Parathyroid adenoma (tissue), 2 donors: Measurements from ENCODE around the gene TNFRSF14.

Experiments used
- H2AFZ ChIP-seq: fragments of 300-600 bp; sonication (generic); one replicate; pipeline ENCODE4 v1.7.0; 2017; ENCODE audit warnings: antibody characterized with exemption, mild to moderate bottlenecking
- H3K27ac ChIP-seq: fragments of 300-600 bp; sonication (generic); one replicate; pipeline ENCODE4 v1.7.0; 2017
- H3K27me3 ChIP-seq: fragments of 300-600 bp; sonication (generic); one replicate; pipeline ENCODE4 v1.7.0; 2017; ENCODE audit warnings: low read length; ENCODE audit not compliant: control insufficient read depth, insufficient read depth
- H3K36me3 ChIP-seq: fragments of 300-600 bp; sonication (generic); one replicate; pipeline ENCODE4 v1.7.0; 2017; ENCODE audit warnings: low read length; ENCODE audit not compliant: control insufficient read depth, insufficient read depth
- H3K4me1 ChIP-seq: fragments of 300-600 bp; sonication (generic); one replicate; pipeline ENCODE4 v1.7.0; 2017; ENCODE audit warnings: control low read depth
- H3K4me2 ChIP-seq: fragments of 300-600 bp; sonication (generic); one replicate; pipeline ENCODE4 v1.7.0; 2017; ENCODE audit warnings: low read length
- H3K4me3 ChIP-seq: fragments of 300-600 bp; sonication (generic); one replicate; pipeline ENCODE4 v1.7.0; 2017; ENCODE audit warnings: low read depth, low read length
- H3K79me2 ChIP-seq: fragments of 300-600 bp; sonication (generic); one replicate; pipeline ENCODE4 v1.7.0; 2017; ENCODE audit warnings: control low read depth
- H3K9ac ChIP-seq: fragments of 300-600 bp; sonication (generic); one replicate; pipeline ENCODE4 v1.7.0; 2017; ENCODE audit warnings: mild to moderate bottlenecking
- H3K9me3 ChIP-seq: fragments of 300-600 bp; sonication (generic); one replicate; pipeline ENCODE4 v1.7.0; 2017; ENCODE audit warnings: low read length; ENCODE audit not compliant: control insufficient read depth
- TF ChIP-seq, protein P1 (sequence below): fragments of 300-600 bp; sonication (generic); IDR thresholded peaks from one replicate; pipeline ENCODE4 v1.7.0; 2017; ENCODE audit warnings: antibody characterized with exemption, mild to moderate bottlenecking
- donor health status: primary hyperparathyroidism.

TNFRSF14 gene

DNA sequence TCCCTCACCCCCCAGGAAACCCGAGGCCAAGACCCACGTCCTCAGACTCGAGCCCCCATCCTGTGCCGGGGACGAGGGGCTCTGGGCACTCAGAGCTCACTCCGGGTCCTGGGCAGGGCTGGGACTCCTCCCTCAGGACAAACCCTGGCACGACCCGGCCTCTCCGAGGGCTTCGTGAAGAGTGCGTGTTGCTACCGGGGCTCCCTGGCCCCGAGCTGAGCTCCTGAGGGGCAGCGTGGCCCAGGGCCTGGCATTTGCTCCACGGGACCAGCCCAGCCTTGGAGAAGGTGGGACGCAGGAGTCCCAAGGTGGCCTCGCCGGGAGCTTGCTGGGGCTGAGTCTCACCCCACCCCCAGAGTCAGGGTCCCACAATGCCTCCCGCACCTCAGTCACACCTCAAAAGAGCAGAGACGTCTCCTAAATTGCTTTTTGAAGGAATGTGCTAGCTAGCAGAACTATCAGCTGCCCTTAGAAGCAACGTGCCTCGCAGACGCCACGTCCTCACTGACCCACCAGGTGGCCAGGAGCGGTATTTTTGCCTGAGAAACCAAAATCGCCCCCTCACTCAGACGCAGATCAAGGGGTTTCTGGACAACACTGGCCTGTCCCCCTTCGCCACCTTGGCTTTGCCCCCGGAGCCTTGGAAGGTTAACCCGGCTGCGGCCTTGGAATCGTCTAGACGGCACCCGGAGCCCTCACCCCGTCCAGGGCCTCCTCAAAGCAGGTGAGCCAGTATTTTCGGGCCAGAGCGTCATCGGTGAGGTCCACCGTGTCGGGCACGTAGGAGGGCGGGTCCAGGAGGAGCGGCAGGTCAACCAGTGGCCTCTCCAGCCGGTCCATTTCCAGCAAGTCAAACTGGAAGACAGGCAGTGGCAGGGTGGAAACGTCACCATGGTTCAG lies 41.1 kb upstream of the TNFRSF14 start:
- Histone ChIP-seq H3K79me2 (no peaks in the 10 kb centered on the region), H3K4me2 (no peak overlapping the region), H3K9me3 (no peaks in the 10 kb centered on the region), H2AFZ (no peak overlapping the region), H3K27ac (no peak overlapping the region), H3K4me3 (no peak overlapping the region), H3K9ac (no peak overlapping the region), H3K4me1 (no peaks in the 10 kb centered on the region), H3K36me3 (no peaks in the 10 kb centered on the region), H3K27me3 (no peaks in the 10 kb centered on the region)
- TF ChIP-seq, protein P1, sequence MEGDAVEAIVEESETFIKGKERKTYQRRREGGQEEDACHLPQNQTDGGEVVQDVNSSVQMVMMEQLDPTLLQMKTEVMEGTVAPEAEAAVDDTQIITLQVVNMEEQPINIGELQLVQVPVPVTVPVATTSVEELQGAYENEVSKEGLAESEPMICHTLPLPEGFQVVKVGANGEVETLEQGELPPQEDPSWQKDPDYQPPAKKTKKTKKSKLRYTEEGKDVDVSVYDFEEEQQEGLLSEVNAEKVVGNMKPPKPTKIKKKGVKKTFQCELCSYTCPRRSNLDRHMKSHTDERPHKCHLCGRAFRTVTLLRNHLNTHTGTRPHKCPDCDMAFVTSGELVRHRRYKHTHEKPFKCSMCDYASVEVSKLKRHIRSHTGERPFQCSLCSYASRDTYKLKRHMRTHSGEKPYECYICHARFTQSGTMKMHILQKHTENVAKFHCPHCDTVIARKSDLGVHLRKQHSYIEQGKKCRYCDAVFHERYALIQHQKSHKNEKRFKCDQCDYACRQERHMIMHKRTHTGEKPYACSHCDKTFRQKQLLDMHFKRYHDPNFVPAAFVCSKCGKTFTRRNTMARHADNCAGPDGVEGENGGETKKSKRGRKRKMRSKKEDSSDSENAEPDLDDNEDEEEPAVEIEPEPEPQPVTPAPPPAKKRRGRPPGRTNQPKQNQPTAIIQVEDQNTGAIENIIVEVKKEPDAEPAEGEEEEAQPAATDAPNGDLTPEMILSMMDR = no peak

DNA sequence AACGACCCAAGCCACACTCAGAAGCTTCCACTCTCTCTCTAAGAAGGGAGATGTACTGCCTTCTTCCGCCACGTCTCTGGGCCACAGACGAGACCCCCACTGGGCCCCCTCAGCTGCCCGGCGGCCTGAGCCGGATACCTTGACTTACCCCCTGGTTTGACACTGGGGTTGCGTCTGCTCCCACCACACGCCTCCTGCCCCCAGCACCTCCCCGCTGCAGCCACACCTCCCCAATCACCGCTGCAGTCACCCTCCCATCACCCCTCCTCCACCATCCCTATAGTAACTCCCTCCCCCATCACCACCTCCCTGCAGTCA lies 40.4 kb upstream of the TNFRSF14 start:
- H3K4me1 ChIP-seq = no peaks in the 10 kb centered on the region
- no peak overlapping the region for H3K4me3 ChIP-seq
- no peak overlapping the region for H3K4me2 ChIP-seq
- no peaks in the 10 kb centered on the region for H3K27me3 ChIP-seq
- no peaks in the 10 kb centered on the region for H3K9me3 ChIP-seq
- TF ChIP-seq, protein P1 = no peak
- H3K36me3 ChIP-seq = no peaks in the 10 kb centered on the region
- H3K27ac ChIP-seq = no peak overlapping the region
- no peaks in the 10 kb centered on the region for H3K79me2 ChIP-seq
- no peak overlapping the region for H2AFZ ChIP-seq
- no peak overlapping the region for H3K9ac ChIP-seq

DNA sequence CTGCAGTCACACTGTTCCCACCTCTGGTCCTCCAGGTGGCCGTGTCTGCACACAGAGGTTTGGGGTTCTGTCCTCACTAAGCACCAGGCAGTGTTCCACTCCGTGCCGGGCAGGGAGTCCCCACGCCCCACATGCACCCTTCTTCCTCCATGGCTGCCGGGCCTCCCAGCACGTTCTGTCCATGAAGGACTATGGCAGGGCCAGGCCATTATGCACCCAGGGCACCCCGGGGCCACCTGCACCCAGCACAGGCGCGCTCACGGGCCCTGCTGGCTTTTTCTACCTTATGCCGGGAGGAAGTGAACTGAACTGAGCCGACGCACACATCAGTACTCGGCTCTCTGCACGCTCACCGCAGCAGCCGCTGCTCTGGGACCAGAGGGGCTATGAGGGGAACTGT lies 40.0 kb upstream of the TNFRSF14 start:
- no peaks in the 10 kb centered on the region for H3K79me2 ChIP-seq
- H2AFZ ChIP-seq = no peak overlapping the region
- no peaks in the 10 kb centered on the region for H3K36me3 ChIP-seq
- no peak overlapping the region for H3K27ac ChIP-seq
- TF ChIP-seq, protein P1 = no peak
- no peak overlapping the region for H3K4me3 ChIP-seq
- no peaks in the 10 kb centered on the region for H3K4me1 ChIP-seq
- no peak overlapping the region for H3K4me2 ChIP-seq
- H3K9me3 ChIP-seq = no peaks in the 10 kb centered on the region
- H3K9ac ChIP-seq = no peak overlapping the region
- H3K27me3 ChIP-seq = no peaks in the 10 kb centered on the region

DNA sequence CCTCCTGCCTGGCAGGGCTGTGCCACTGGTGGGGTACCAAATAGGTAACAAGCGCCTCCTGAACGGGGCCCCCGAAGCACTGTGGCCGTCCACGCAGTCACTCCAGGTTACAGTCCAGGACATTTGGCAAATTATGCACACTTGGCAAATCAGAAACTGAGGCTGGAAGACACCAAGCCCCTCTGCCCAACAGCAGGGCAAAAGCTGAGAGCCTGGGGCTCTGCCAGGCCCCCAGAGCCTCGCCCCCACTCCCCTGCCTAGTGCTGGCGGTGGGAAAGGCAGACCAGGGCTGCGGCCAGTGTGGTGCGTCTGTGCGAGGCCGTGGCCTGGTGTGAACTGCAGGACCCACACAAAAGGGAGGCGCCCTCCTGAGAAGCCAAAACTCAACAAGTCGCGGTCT lies 39.2 kb upstream of the TNFRSF14 start:
- Histone ChIP-seq H3K9me3 (no peaks in the 10 kb centered on the region), H2AFZ (no peak overlapping the region), H3K27ac (no peak overlapping the region), H3K4me1 (no peaks in the 10 kb centered on the region), H3K4me2 (no peak overlapping the region), H3K9ac (no peak overlapping the region), H3K4me3 (no peak overlapping the region), H3K27me3 (no peaks in the 10 kb centered on the region), H3K36me3 (no peaks in the 10 kb centered on the region), H3K79me2 (no peaks in the 10 kb centered on the region)
- TF ChIP-seq, protein P1 = no peak

DNA sequence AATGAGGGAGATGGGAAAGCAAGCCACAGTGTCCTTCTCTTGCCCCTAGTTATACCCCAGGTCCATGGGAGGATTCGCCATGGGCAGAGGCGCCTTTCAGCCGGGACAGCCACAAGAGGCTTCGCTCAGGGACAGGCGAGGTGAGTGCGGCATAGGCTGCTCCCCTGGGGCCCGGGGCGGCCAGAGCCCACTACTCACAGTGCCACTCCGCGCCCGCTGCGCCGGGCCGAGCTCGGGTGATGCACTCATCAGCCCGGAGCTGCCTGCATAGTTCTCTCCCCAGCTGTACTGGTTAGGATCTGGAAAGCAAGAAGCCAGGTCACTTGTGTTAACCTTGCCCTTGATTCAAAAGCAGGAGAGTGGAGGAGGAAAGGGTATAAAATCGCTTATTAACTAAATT lies 38.2 kb upstream of the TNFRSF14 start:
- Histone ChIP-seq H3K9me3 (no peaks in the 10 kb centered on the region), H3K4me2 (no peak overlapping the region), H3K27me3 (no peaks in the 10 kb centered on the region), H3K79me2 (no peaks in the 10 kb centered on the region), H3K4me3 (no peak overlapping the region), H3K4me1 (no peaks in the 10 kb centered on the region), H2AFZ (no peak overlapping the region), H3K36me3 (no peaks in the 10 kb centered on the region), H3K9ac (no peak overlapping the region), H3K27ac (no peak overlapping the region)
- TF ChIP-seq, protein P1 = no peak
